K562 (cell line): ENCODE measurements around the gene MAN2B1. TPM values are rescaled to one million over a fixed set of nuclear protein-coding genes. Genes with fewer than 3 reads are reported as not detected.

ENCODE experiments used
- CBX1 ChIP-seq: sonication (generic); IDR thresholded peaks from 2 replicates; pipeline ENCODE4 v1.6.1; 2016; ENCODE audit warnings: antibody characterized with exemption, low read depth, mild to moderate bottlenecking
- CBX3 ChIP-seq, 2 experiments: IDR thresholded peaks; 1 replicate in 1 of 2; 2 replicates in 1 of 2; pipeline ENCODE4 v1.6.1; 2012; ENCODE audit warnings: inconsistent platforms in 2 of 2, low read length in 2 of 2, borderline replicate concordance in 1 of 2, control low read depth in 1 of 2
- E2F6 ChIP-seq, 2 experiments: IDR thresholded peaks; 2 replicates each; pipeline ENCODE4 v1.6.1; 2011; ENCODE audit warnings: borderline replicate concordance in 1 of 2, control low read depth in 1 of 2, low read depth in 1 of 2, low read length in 1 of 2, mild to moderate bottlenecking in 1 of 2, mixed read lengths in 1 of 2, moderate library complexity in 1 of 2; ENCODE audit not compliant: insufficient read depth in 1 of 2, insufficient read length in 1 of 2, poor library complexity in 1 of 2, severe bottlenecking in 1 of 2; ENCODE audit errors: extremely low read depth in 1 of 2
- HMGXB4 ChIP-seq: sonication (generic); formaldehyde crosslinking; IDR thresholded peaks from 2 replicates; pipeline ENCODE4 v1.8.1; 2023; ENCODE audit warnings: mild to moderate bottlenecking, missing genetic modification reagents
- KDM2B ChIP-seq: fragments of 250-450 bp; sonication (Bioruptor Pico); IDR thresholded peaks from 2 replicates; pipeline ENCODE4 v1.8.0; 2021; ENCODE audit warnings: mild to moderate bottlenecking, moderate library complexity
- PHF20 ChIP-seq: fragments of 450-650 bp; IDR thresholded peaks from 2 replicates; pipeline ENCODE4 v1.6.1; 2018; ENCODE audit not compliant: partially characterized antibody
- PRPF4 ChIP-seq: fragments of 200-400 bp; formaldehyde crosslinking; IDR thresholded peaks from one replicate; pipeline ENCODE4 v1.6.1; 2017; ENCODE audit warnings: low read length, low read depth, mild to moderate bottlenecking; ENCODE audit not compliant: insufficient read depth, poor library complexity, severe bottlenecking
- PTBP1 ChIP-seq: fragments of 200-400 bp; formaldehyde crosslinking; IDR thresholded peaks from 2 replicates; pipeline ENCODE4 v1.6.1; 2017; ENCODE audit warnings: low read depth, low read length
- SIN3A ChIP-seq, 2 experiments: fragments of 150-350 bp in 1 of 2; IDR thresholded peaks; 2 replicates each; pipeline ENCODE4 v1.6.1; 2011 to 2016; ENCODE audit warnings: borderline replicate concordance in 2 of 2, low read depth in 2 of 2, low read length in 2 of 2, mild to moderate bottlenecking in 2 of 2, moderate library complexity in 2 of 2; ENCODE audit not compliant: control insufficient read depth in 1 of 2
- SOX6 ChIP-seq: fragments of 450-650 bp; IDR thresholded peaks from 2 replicates; pipeline ENCODE4 v1.6.1; 2014; ENCODE audit warnings: mild to moderate bottlenecking
- SRSF1 ChIP-seq: fragments of 200-400 bp; formaldehyde crosslinking; IDR thresholded peaks from 2 replicates; pipeline ENCODE4 v1.6.1; 2017; ENCODE audit warnings: mild to moderate bottlenecking, low read depth, low read length, moderate library complexity
- TEAD2 ChIP-seq: fragments of 450-650 bp; IDR thresholded peaks from 2 replicates; pipeline ENCODE4 v1.6.1; 2016; ENCODE audit warnings: missing genetic modification characterization, control low read depth, missing compliant biosample characterization
- TRIM28 ChIP-seq: fragments of 450-650 bp; IDR thresholded peaks from 2 replicates; pipeline ENCODE4 v1.6.1; 2017
- TSC22D4 ChIP-seq: fragments of 450-650 bp; IDR thresholded peaks from 2 replicates; pipeline ENCODE4 v1.6.1; 2016; ENCODE audit warnings: missing genetic modification characterization, missing biosample characterization, control low read depth
- XRCC3 ChIP-seq: fragments of 450-650 bp; IDR thresholded peaks from 2 replicates; pipeline ENCODE4 v1.6.1; 2017; ENCODE audit warnings: mild to moderate bottlenecking, moderate library complexity
- ZBED1 ChIP-seq: IDR thresholded peaks from 2 replicates; pipeline ENCODE4 v1.6.1; 2014
- ZEB2 ChIP-seq: fragments of 450-650 bp; IDR thresholded peaks from 2 replicates; pipeline ENCODE4 v1.6.1; 2016
- ZNF232 ChIP-seq: sonication (generic); formaldehyde crosslinking; IDR thresholded peaks from 2 replicates; pipeline ENCODE4 v1.8.0; 2022; ENCODE audit warnings: mild to moderate bottlenecking, missing genetic modification reagents
- ZNF280A ChIP-seq: fragments of 450-650 bp; IDR thresholded peaks from 2 replicates; pipeline ENCODE4 v1.6.1; 2018; ENCODE audit warnings: mild to moderate bottlenecking, low read depth; ENCODE audit not compliant: partially characterized antibody
- ZNF561 ChIP-seq: fragments of 450-650 bp; formaldehyde crosslinking; conservative IDR thresholded peaks from 2 replicates; pipeline ENCODE4 v1.4.0; 2020; ENCODE audit warnings: mild to moderate bottlenecking, moderate library complexity
- ZNF699 ChIP-seq: fragments of 250-450 bp; sonication (Bioruptor Pico); IDR thresholded peaks from 2 replicates; pipeline ENCODE4 v1.8.0; 2021; ENCODE audit warnings: mild to moderate bottlenecking, moderate library complexity; ENCODE audit not compliant: insufficient replicate concordance
- polyA plus RNA-seq, 8 experiments: library from polyadenylated mRNA; depleted of rRNA in 4 of 8; stranded (reverse) in 5 of 8; unstranded in 3 of 8; fragments of >200 nt; fragmentation: Nextera tagmentation in 2 of 8; fragmentation: Illumina TruSeq in 1 of 8; extraction: Ambion mirVana in 2 of 8; extraction: Trizol in 1 of 8; gene quantifications; 2 replicates each; pipeline versions ENCODE4 v1.2.1 to v1.2.3, GENCODE V29; 2011 to 2014; ENCODE audit warnings: inconsistent platforms in 1 of 8, missing spikeins in 1 of 8
- total RNA-seq, 7 experiments: library from RNA; depleted of rRNA in 6 of 7; stranded (reverse); fragments of >200 nt in 6 of 7; fragmentation: Illumina TruSeq in 2 of 7; extraction: Trizol in 2 of 7; gene quantifications; 2 replicates each; pipeline versions ENCODE4 v1.2.1 to v1.2.3, GENCODE V29; 2011 to 2021; ENCODE audit warnings: low replicate concordance in 1 of 7
- TF ChIP-seq, protein P1 (sequence below): fragments of 450-650 bp; formaldehyde crosslinking; IDR thresholded peaks from 2 replicates; pipeline ENCODE4 v1.4.0; 2020; ENCODE audit warnings: mild to moderate bottlenecking, moderate library complexity

MAN2B1 gene
- total and polyA plus RNA-seq, 9 of the 15 experiments (the other 6 are each of a cell fraction or from before 2014, with no cell fraction given), result 0.59 to 33.8 (median 11.4) TPM

DNA sequence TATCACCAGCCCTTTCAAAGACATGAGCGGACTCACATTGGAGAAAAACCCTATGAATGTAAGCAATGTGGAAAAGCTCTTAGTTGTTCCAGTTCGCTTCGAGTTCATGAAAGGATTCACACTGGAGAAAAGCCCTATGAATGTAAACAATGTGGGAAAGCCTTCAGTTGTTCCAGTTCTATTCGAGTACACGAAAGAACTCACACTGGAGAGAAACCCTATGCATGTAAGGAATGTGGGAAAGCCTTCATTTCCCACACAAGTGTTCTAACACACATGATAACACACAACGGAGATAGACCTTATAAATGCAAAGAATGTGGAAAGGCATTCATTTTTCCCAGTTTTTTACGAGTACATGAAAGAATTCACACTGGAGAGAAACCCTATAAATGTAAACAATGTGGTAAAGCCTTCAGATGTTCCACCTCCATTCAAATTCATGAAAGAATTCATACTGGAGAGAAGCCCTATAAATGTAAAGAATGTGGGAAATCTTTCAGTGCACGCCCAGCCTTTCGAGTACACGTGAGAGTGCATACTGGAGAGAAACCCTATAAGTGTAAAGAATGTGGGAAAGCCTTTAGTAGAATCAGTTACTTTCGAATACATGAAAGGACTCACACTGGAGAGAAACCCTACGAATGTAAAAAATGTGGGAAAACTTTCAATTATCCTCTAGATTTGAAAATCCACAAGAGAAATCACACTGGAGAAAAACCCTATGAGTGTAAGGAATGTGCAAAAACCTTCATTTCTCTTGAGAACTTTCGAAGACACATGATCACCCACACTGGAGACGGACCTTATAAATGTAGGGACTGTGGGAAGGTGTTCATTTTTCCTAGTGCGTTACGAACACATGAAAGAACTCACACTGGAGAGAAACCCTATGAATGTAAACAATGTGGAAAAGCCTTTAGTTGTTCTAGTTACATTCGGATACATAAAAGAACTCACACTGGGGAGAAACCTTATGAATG lies 38.2 kb downstream of the MAN2B1 start (continued):
- TF ChIP-seq, protein P1, sequence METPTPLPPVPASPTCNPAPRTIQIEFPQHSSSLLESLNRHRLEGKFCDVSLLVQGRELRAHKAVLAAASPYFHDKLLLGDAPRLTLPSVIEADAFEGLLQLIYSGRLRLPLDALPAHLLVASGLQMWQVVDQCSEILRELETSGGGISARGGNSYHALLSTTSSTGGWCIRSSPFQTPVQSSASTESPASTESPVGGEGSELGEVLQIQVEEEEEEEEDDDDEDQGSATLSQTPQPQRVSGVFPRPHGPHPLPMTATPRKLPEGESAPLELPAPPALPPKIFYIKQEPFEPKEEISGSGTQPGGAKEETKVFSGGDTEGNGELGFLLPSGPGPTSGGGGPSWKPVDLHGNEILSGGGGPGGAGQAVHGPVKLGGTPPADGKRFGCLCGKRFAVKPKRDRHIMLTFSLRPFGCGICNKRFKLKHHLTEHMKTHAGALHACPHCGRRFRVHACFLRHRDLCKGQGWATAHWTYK, result no peak
- TF ChIP-seq TRIM28 (peak; percentile 97), PRPF4 (no peak), KDM2B (no peak), SIN3A (IDR thresholded peaks at IDR 0.05; ENCODE audit: borderline replicate concordance in 2 of 2, control insufficient read depth in 1 of 2, low read depth in 2 of 2, low read length in 2 of 2) (no peak), SOX6 (peak; percentile 69), PTBP1 (no peak), TSC22D4 (no peak), CBX3 (IDR thresholded peaks at IDR 0.05; ENCODE audit: borderline replicate concordance in 1 of 2, low read length in 2 of 2) (peak in 1 of 2 experiments; percentile 94; a peak in 2 of 3 replicates), ZNF561 (CRISPR knock-in tag) (no peak), PHF20 (no peak), ZEB2 (peak; percentile 86), ZNF699 (CRISPR knock-in tag) (no peak), CBX1 (peak; percentile 78; the same call in 1 of the 2 replicates), E2F6 (IDR thresholded peaks at IDR 0.05; ENCODE audit: borderline replicate concordance in 1 of 2, extremely low read depth in 1 of 2, insufficient read depth in 1 of 2, insufficient read length in 1 of 2, low read depth in 1 of 2, low read length in 1 of 2, poor library complexity in 1 of 2, severe bottlenecking in 1 of 2) (no peak), ZBED1 (no peak), TEAD2 (tag) (peak; percentile 42; the same call in 1 of the 2 replicates), SRSF1 (no peak), HMGXB4 (no peak), XRCC3 (peak; percentile 82; the same call in 1 of the 2 replicates), ZNF280A (peak; percentile 95), ZNF232 (CRISPR knock-in tag) (no peak)
